Left ventricle myocardium inferior (tissue), 1 donor: Measurements from ENCODE around the gene BCAR3. TPM values are rescaled to one million over a fixed set of nuclear protein-coding genes. Genes with fewer than 3 reads are reported as not detected.

Source experiments
- DNase-seq: peaks from one replicate; pipeline ENCODE4 v3.0.0-alpha.2; 2020
- H3K27ac ChIP-seq: fragments of 200-600 bp; replicated peaks from 2 replicates; pipeline ENCODE4 v1.8.0; 2021
- H3K27me3 ChIP-seq: fragments of 200-600 bp; 2 replicates; pipeline ENCODE4 v1.8.0; 2021; ENCODE audit warnings: low read depth
- H3K36me3 ChIP-seq: fragments of 200-600 bp; 2 replicates; pipeline ENCODE4 v1.8.0; 2021
- H3K4me1 ChIP-seq: fragments of 200-600 bp; 2 replicates; pipeline ENCODE4 v1.8.0; 2021
- H3K4me3 ChIP-seq: fragments of 200-600 bp; 2 replicates; pipeline ENCODE4 v1.8.0; 2021; ENCODE audit warnings: mild to moderate bottlenecking, moderate library complexity
- H3K9me3 ChIP-seq: fragments of 200-600 bp; replicated peaks from 2 replicates; pipeline ENCODE4 v1.8.0; 2021
- intact Hi-C: fragments of 100-400 bp; cut with micrococcal nuclease; formaldehyde crosslinking; loops from one replicate; pipeline ENCODE4 v1.11.0; 2022
- total RNA-seq: library from RNA; stranded (reverse); fragmentation: NEBNext Ultra II Directional; extraction: Animal tissue kit (Norgen Biotek cat#: 25700); gene quantifications from one replicate; pipeline ENCODE4 v1.2.1, GENCODE V29; 2021
- TF ChIP-seq, protein P1 (sequence below): fragments of 200-600 bp; IDR thresholded peaks from 2 replicates; pipeline ENCODE4 v1.8.0; 2021; ENCODE audit warnings: antibody characterized with exemption, mild to moderate bottlenecking, borderline replicate concordance
- donor health status: DM: no; HTN: yes; CAD: no; lungs with severe emphysema.

The BCAR3 gene
- total RNA-seq, 1 donor from 2014 or later, result 23.5 TPM

DNA sequence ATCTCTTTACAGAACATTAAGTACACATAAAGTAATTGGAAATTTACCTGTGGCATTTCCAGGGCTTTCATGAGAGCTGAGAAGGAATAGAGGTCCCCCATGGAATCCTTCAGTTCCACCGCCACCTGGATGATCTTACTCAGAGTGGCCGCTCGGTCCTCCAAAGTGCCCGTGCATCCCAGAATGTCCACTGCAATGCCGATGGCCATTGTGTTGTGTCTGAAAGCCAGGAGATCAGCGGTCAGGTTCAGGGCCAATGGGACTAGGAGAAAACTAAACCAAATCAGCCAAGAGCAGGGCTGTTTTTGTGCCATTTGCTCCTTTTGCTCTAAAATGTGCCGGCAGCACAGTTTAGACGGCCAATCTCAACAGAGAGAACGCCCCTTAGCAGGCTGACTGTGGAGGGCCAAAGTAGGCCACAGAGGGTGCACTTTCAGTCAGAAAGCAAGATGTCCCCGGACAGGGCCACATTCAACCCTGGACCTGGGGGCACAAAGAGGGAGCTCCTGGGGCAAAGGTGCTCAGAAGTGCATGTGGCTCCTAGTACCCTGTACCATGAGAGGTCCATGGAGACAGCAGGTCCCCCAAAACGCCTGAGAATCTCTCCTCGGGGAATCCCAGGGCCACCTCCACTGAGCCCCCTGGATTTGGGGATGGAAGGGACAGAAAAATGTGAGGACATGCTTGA lies 109.9 kb downstream of the BCAR3 start:
- H3K4me1 ChIP-seq, result peaks cover 39% of the 10 kb centered on the region
- TF ChIP-seq, protein P1, sequence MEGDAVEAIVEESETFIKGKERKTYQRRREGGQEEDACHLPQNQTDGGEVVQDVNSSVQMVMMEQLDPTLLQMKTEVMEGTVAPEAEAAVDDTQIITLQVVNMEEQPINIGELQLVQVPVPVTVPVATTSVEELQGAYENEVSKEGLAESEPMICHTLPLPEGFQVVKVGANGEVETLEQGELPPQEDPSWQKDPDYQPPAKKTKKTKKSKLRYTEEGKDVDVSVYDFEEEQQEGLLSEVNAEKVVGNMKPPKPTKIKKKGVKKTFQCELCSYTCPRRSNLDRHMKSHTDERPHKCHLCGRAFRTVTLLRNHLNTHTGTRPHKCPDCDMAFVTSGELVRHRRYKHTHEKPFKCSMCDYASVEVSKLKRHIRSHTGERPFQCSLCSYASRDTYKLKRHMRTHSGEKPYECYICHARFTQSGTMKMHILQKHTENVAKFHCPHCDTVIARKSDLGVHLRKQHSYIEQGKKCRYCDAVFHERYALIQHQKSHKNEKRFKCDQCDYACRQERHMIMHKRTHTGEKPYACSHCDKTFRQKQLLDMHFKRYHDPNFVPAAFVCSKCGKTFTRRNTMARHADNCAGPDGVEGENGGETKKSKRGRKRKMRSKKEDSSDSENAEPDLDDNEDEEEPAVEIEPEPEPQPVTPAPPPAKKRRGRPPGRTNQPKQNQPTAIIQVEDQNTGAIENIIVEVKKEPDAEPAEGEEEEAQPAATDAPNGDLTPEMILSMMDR, result no peak
- no peak for DNase-seq
- peaks cover 70% of the 10 kb centered on the region for H3K36me3 ChIP-seq
- no peak overlapping the region for H3K4me3 ChIP-seq
- intact Hi-C loops, result no loop called here
- H3K9me3 ChIP-seq, result no peaks in the 10 kb centered on the region
- no peaks in the 10 kb centered on the region for H3K27me3 ChIP-seq
- H3K27ac ChIP-seq, result no peak overlapping the region

DNA sequence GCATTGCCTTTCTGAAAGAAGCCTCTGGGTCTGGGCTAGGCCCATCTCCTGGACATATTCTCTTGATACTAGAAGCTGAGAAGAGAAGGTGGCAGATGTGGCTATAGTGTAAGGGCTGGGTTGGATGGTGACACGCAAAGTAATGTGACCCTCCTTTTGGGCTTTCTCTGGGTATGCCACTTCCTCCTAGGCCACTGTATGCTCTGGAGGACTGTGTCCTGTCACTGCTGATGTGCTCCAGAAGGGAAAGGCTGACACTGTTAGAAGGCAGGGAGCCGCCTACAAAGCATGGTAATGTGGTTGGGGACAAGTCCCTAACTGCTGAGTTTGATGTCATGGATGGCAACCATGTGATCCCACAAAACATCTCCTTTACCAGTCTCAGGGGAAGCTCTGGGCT lies 112.1 kb downstream of the BCAR3 start:
- DNase-seq, result no peak
- no peaks in the 10 kb centered on the region for H3K9me3 ChIP-seq
- H3K36me3 ChIP-seq, result peaks cover 67% of the 10 kb centered on the region
- TF ChIP-seq, protein P1, result no peak
- no peak overlapping the region for H3K27ac ChIP-seq
- intact Hi-C loops, result no loop called here
- no peak overlapping the region for H3K4me3 ChIP-seq
- peaks cover 39% of the 10 kb centered on the region for H3K4me1 ChIP-seq
- H3K27me3 ChIP-seq, result no peaks in the 10 kb centered on the region

DNA sequence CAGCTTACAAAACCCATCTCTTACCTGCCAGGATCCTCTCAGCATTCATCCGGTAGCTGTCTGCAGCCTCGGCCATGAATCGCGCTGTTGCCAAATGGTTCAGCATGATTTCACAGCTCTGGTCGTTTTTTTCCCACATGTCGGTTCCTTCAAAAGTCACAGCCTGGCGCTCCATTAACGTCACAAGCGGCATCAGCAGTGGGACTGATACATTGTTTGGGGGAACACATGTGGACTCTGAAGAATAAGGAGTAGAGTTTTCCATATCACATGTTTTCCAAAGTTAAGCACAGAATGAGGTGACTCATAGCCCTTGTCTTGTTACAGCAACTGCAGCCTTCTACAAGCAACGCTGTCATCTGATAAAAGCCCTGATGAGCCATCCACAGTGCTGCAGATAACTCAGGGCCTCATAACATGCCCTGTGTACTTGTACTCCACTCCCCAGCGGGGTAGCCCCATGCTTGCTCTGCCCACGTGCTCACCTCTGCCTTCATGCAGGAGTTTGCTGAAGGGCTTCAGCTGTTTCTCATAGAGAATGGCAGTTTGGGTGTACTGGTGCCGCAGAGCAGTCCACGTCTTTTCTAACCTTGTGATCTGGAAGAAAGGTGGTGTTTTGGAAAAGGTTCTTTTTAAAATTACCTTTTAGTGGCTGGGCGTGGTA lies 114.2 kb downstream of the BCAR3 start:
- H3K36me3 ChIP-seq, result peaks cover 76% of the 10 kb centered on the region

DNA sequence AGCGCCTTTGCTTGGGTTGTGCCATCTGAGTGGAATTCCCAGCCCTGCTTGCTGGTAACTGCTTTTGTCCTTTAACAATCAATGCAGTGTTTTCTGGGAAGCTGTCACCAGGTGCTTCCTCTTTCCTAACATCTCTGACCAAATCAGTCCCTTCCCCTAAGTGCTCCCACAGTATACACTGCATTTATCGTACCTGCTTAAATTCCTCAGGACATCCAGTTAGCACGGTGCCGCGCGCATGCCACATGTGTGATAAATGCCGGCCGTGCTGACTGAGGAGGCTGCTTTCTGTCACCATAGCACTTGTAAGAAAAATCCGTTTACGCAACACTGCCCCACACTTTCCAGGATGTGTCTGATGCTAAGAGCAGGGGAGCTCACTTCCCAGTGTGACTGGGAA lies 115.4 kb downstream of the BCAR3 start:
- H3K9me3 ChIP-seq, result no peaks in the 10 kb centered on the region
- intact Hi-C loops, result no loop called here
- peak; percentile 60 for DNase-seq
- H3K36me3 ChIP-seq, result peaks cover 76% of the 10 kb centered on the region
- H3K4me3 ChIP-seq, result no peak overlapping the region
- H3K27me3 ChIP-seq, result no peaks in the 10 kb centered on the region
- TF ChIP-seq, protein P1, result no peak
- peak overlapping the region; percentile 69 for H3K27ac ChIP-seq
- peaks cover 27% of the 10 kb centered on the region for H3K4me1 ChIP-seq

More for the DNA sequence above, 114.2 kb downstream of the BCAR3 start:
- no peaks in the 10 kb centered on the region for H3K27me3 ChIP-seq
- peak; percentile 24 for DNase-seq
- H3K9me3 ChIP-seq, result no peaks in the 10 kb centered on the region
- H3K4me1 ChIP-seq, result peaks cover 27% of the 10 kb centered on the region
- TF ChIP-seq, protein P1, result no peak
- peak overlapping the region; percentile 69 for H3K27ac ChIP-seq
- H3K4me3 ChIP-seq, result no peak overlapping the region
- intact Hi-C loops, result no loop called here

DNA sequence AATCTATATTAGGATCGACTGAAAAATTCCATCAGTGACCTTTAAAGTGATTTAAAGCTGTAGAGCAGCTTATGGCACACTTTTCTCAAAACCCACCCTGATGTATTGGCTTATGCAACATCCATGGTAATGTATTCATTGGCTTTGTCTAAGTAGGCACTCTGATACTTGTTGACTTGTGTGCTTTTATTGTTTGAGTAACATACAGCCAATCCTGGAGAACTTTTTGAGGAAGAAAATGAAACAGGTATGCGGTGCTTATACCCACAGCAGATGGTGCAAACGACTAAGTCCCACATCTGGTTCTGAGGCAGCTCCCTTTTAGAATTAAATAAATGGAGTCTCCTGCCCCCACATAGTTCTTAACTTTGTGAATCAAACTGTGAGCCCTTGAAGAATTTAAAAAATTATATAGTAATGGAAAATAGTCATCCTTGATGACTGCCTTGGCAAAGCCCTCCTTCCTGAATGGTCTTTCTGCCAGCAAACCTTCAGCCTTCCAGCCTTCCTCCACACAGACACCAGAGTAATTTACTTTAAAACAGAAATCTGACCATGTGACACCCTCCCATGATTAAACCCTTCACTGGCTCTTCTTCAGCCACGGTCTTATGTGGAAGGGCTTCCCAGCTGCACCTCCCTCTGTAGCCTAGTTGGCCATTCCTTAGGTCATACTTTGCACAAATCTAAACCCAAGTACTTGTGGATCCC lies 116.0 kb downstream of the BCAR3 start:
- Histone ChIP-seq H3K4me3 (no peak overlapping the region), H3K27ac (peak overlapping the region; percentile 69), H3K27me3 (no peaks in the 10 kb centered on the region), H3K9me3 (no peaks in the 10 kb centered on the region), H3K4me1 (peaks cover 27% of the 10 kb centered on the region), H3K36me3 (peaks cover 76% of the 10 kb centered on the region)
- no peak for DNase-seq
- intact Hi-C loops, result no loop called here
- TF ChIP-seq, protein P1, result no peak
